ENCODE data around the gene LHFPL6.

DNA sequence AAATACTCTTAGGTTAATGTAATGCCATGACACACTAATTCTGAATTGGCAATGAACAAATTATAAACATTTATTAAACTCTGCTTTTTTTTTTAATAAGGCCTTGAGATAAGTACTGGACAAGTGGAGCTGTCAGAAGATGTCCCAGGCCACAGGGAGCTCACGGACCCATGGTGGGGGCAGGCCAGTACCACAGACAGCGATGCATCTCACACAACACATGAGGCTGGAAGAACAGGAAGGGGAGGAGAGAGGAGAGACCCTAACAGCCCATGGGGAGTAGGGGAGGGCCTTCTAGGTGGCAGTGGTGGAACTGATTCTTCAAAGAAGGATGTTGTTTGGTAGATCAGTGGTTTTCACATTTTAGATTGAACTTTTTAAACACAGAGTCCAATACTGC, 128.4 kb downstream of the LHFPL6 start:
- TF ChIP-seq CTCF (IDR thresholded peaks at IDR 0.05): no peak
- TF ChIP-seq POLR2A (IDR thresholded peaks at IDR 0.05): no peak
- TF ChIP-seq EP300 (IDR thresholded peaks at IDR 0.05): no peak

All from upper lobe of left lung (tissue), 4 donors.